CD14-positive monocyte (primary cell): ENCODE data around the gene ATP6V0A1. TPM values are rescaled to one million over a fixed set of nuclear protein-coding genes. Genes with fewer than 3 reads are reported as not detected.

Experiments used
- DNase-seq, 3 donors: peaks; one replicate each; pipeline ENCODE4 v3.0.0-alpha.2; 2011 to 2022
- H2AFZ ChIP-seq: 2 replicates; pipeline ENCODE4 v1.6.0; 2012; ENCODE audit warnings: mild to moderate bottlenecking, low read depth, low read length, inconsistent platforms; ENCODE audit not compliant: insufficient read depth, poor library complexity, severe bottlenecking
- H3K27ac ChIP-seq, 2 donors: 1 replicate in 1 of 2; 2 replicates in 1 of 2; pipeline ENCODE4 v1.5.1; 2012 to 2013; ENCODE audit warnings: low read length in 2 of 2, control low read depth in 1 of 2, inconsistent platforms in 1 of 2, low read depth in 1 of 2, mild to moderate bottlenecking in 1 of 2
- H3K27me3 ChIP-seq, 2 donors: one replicate each; pipeline versions ENCODE4 v1.6.0 to v1.6.1; 2011 to 2013; ENCODE audit warnings: low read length in 2 of 2; ENCODE audit not compliant: control insufficient read depth in 2 of 2, insufficient read depth in 2 of 2
- H3K36me3 ChIP-seq, 2 donors: replicated peaks in 1 of 2; 1 replicate in 1 of 2; 2 replicates in 1 of 2; pipeline versions ENCODE4 v1.5.1 to v1.6.1; 2012 to 2013; ENCODE audit warnings: low read length in 2 of 2, control low read depth in 1 of 2, inconsistent platforms in 1 of 2, mild to moderate bottlenecking in 1 of 2; ENCODE audit not compliant: insufficient read depth in 2 of 2, control insufficient read depth in 1 of 2
- H3K4me1 ChIP-seq, 2 donors: 1 replicate in 1 of 2; 2 replicates in 1 of 2; pipeline versions ENCODE4 v1.5.1 to v1.6.1; 2012 to 2013; ENCODE audit warnings: low read length in 2 of 2, control low read depth in 1 of 2, inconsistent platforms in 1 of 2, mild to moderate bottlenecking in 1 of 2, moderate library complexity in 1 of 2; ENCODE audit not compliant: insufficient read depth in 2 of 2, control insufficient read depth in 1 of 2
- H3K4me2 ChIP-seq: replicated peaks from 2 replicates; pipeline ENCODE3; 2012; ENCODE audit warnings: low read length, moderate library complexity, mild to moderate bottlenecking; ENCODE audit not compliant: poor library complexity, severe bottlenecking; ENCODE audit errors: extremely low read depth
- H3K4me3 ChIP-seq, 3 experiments: fragments of 200-600 bp in 1 of 3; sonication (generic) in 1 of 3; replicated peaks in 1 of 3; 1 replicate in 2 of 3; 2 replicates in 1 of 3; pipeline ENCODE4 v1.5.1; 2011 to 2013; ENCODE audit warnings: low read length in 3 of 3, mild to moderate bottlenecking in 3 of 3, control low read depth in 2 of 3, low read depth in 2 of 3, inconsistent platforms in 1 of 3, moderate library complexity in 1 of 3
- H3K79me2 ChIP-seq: 2 replicates; pipeline ENCODE4 v1.6.0; 2012; ENCODE audit warnings: mild to moderate bottlenecking, control low read depth, inconsistent platforms, low read length, moderate library complexity; ENCODE audit not compliant: insufficient read depth
- H3K9ac ChIP-seq: 2 replicates; pipeline ENCODE4 v1.6.0; 2017; ENCODE audit warnings: low read length, mild to moderate bottlenecking; ENCODE audit not compliant: insufficient read depth, poor library complexity, severe bottlenecking
- H3K9me3 ChIP-seq, 2 donors: replicated peaks in 1 of 2; 1 replicate in 1 of 2; 2 replicates in 1 of 2; pipeline versions ENCODE4 v1.5.1 to v1.6.1; 2012 to 2013; ENCODE audit warnings: low read length in 2 of 2, control low read depth in 1 of 2; ENCODE audit not compliant: control insufficient read depth in 1 of 2, insufficient read depth in 1 of 2
- H4K20me1 ChIP-seq: 2 replicates; pipeline ENCODE4 v1.6.0; 2012; ENCODE audit warnings: mild to moderate bottlenecking, low read length, control low read depth, moderate library complexity; ENCODE audit not compliant: insufficient read depth
- H3K27ac Mint-ChIP-seq, 7 donors: one replicate each; pipeline ENCODE4 v1.8.0; 2020; ENCODE audit warnings: mild to moderate bottlenecking in 7 of 7, mixed read lengths in 7 of 7, moderate library complexity in 6 of 7, inconsistent platforms in 2 of 7
- H3K27me3 Mint-ChIP-seq, 3 donors: one replicate each; pipeline ENCODE4 v1.8.0; 2021 to 2022; ENCODE audit warnings: low read depth in 3 of 3, mild to moderate bottlenecking in 3 of 3, mixed read lengths in 3 of 3, moderate library complexity in 3 of 3, inconsistent platforms in 1 of 3
- H3K36me3 Mint-ChIP-seq, 2 donors: one replicate each; pipeline ENCODE4 v1.8.0; 2020; ENCODE audit warnings: mixed read lengths in 2 of 2, inconsistent platforms in 1 of 2, mild to moderate bottlenecking in 1 of 2
- H3K4me1 Mint-ChIP-seq: one replicate; pipeline ENCODE4 v1.8.0; 2020; ENCODE audit warnings: mild to moderate bottlenecking, mixed read lengths
- H3K4me3 Mint-ChIP-seq, 2 donors: one replicate each; pipeline ENCODE4 v1.8.0; 2020; ENCODE audit warnings: mild to moderate bottlenecking in 2 of 2, mixed read lengths in 2 of 2, moderate library complexity in 1 of 2
- H3K9me3 Mint-ChIP-seq, 7 donors: one replicate each; pipeline ENCODE4 v1.8.0; 2020 to 2022; ENCODE audit warnings: mixed read lengths in 7 of 7, mild to moderate bottlenecking in 6 of 7, moderate library complexity in 6 of 7, inconsistent platforms in 2 of 7
- CTCF ChIP-seq: fragments of 200-600 bp; IDR thresholded peaks from one replicate; pipeline ENCODE4 v1.8.0; 2022; ENCODE audit warnings: antibody characterized with exemption, mild to moderate bottlenecking
- WGBS: methylation state at CpG from one replicate; pipeline ENCODE4 v1.1.5; 2013; ENCODE audit warnings: missing lambda C conversion rate; ENCODE audit not compliant: insufficient coverage; 5-methylcytosine and 5-hydroxymethylcytosine counted together
- intact Hi-C, 2 donors: fragments of 100-400 bp; cut with micrococcal nuclease; formaldehyde crosslinking; loops; one replicate each; pipeline versions ENCODE4 v1.15.0 to v1.15.1; 2023
- polyA plus RNA-seq, 3 donors: library from polyadenylated mRNA; depleted of rRNA in 1 of 3; unstranded in 2 of 3; stranded (reverse) in 1 of 3; fragments of 300-500 nt in 2 of 3; fragments of >200 nt in 1 of 3; fragmentation: Illumina TruSeq in 2 of 3; gene quantifications; 1 replicate in 2 of 3; 2 replicates in 1 of 3; pipeline ENCODE4 v1.2.3, GENCODE V29; 2012 to 2021

The ATP6V0A1 gene
- polyA plus RNA-seq, 3 donors, result 36.1 to 126 (median 55.1) TPM

DNA sequence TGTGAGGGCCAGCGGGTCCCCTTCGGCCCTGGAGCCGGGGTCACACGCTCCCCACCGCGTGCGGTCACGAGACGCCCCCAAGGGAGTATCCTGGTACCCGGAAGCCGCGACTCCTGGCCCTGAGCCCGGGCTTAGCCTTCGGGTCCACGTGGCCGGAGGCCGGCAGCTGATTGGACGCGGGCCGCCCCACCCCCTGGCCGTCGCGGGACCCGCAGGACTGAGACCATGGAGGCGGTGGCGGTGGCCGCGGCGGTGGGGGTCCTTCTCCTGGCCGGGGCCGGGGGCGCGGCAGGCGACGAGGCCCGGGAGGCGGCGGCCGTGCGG, 77.3 kb downstream of the ATP6V0A1 start, which contains the start of gene NAGLU:
TSS of gene NAGLU (plus strand) at position 194 of the 324 bp plus-strand sequence. CDS start at position 226, 32 bp downstream.
- Histone ChIP-seq H2AFZ (peak within 1 kb of the TSS; percentile 83), H3K4me3 (peak within 1 kb of the TSS; percentile 49 to 89 (median 75)), H3K4me2 (peak within 1 kb of the TSS; percentile 95), H4K20me1 (peaks cover 16% of the 10 kb centered on the region), H3K4me1 (peaks cover 27 to 36% of the 10 kb centered on the region in 2 donors), H3K79me2 (peaks cover 13% of the 10 kb centered on the region), H3K27me3 (no peaks in the 10 kb centered on the region), H3K9ac (peak within 1 kb of the TSS; percentile 72), H3K9me3 (no peaks in the 10 kb centered on the region), H3K36me3 (peaks cover 18 to 23% of the 10 kb centered on the region in 2 donors), H3K27ac (peak within 1 kb of the TSS; percentile 62 to 89)
- peak; percentile 6 for TF ChIP-seq CTCF
- peak within 1 kb of the TSS; percentile 80 to 88 for H3K4me3 Mint-ChIP-seq
- under 1% methylated on average over 40 of the region's 40 CpGs for WGBS
- intact Hi-C loops, result no loop called here
- H3K27me3 Mint-ChIP-seq, result peaks cover 0 to 6% (median 0%) of the 10 kb centered on the region in 3 donors
- peaks cover 17 to 30% of the 10 kb centered on the region in 2 donors for H3K36me3 Mint-ChIP-seq
- peaks cover 32% of the 10 kb centered on the region for H3K4me1 Mint-ChIP-seq
- peak; percentile 86 to 90 (median 88) for DNase-seq
- H3K27ac Mint-ChIP-seq, result peak within 1 kb of the TSS; percentile 61 to 95 (median 93)
- H3K9me3 Mint-ChIP-seq, result no peaks in the 10 kb centered on the region

GRCh38 chr17:42536372-42537155, 77.9 kb downstream of the ATP6V0A1 start:
- Mint-ChIP-seq H3K9me3 (no peaks in the 10 kb centered on the region), H3K27ac (peak overlapping the region in 6 of 7 donors; percentile 43 to 87 (median 54)), H3K27me3 (peaks cover 0 to 3% (median 0%) of the 10 kb centered on the region in 3 donors), H3K4me1 (peaks cover 29% of the 10 kb centered on the region), H3K36me3 (peaks cover 23 to 35% of the 10 kb centered on the region in 2 donors), H3K4me3 (peak overlapping the region; percentile 80 to 88)
- H3K27ac ChIP-seq, result peak overlapping the region in 1 of 2 donors; percentile 89
- peaks cover 25 to 32% of the 10 kb centered on the region in 2 donors for H3K4me1 ChIP-seq
- under 1% methylated on average over 52 of the region's 65 CpGs for WGBS
- H3K9me3 ChIP-seq, result no peaks in the 10 kb centered on the region
- H3K9ac ChIP-seq, result peak overlapping the region; percentile 72
- DNase-seq, result peak; percentile 39 to 50 (median 46)
- H4K20me1 ChIP-seq, result peaks cover 16% of the 10 kb centered on the region
- H3K79me2 ChIP-seq, result peaks cover 13% of the 10 kb centered on the region
- peaks cover 24 to 29% of the 10 kb centered on the region in 2 donors for H3K36me3 ChIP-seq
- peak overlapping the region; percentile 83 for H2AFZ ChIP-seq
- no peak for TF ChIP-seq CTCF
- H3K27me3 ChIP-seq, result no peaks in the 10 kb centered on the region
- intact Hi-C loops, result no loop called here
- H3K4me2 ChIP-seq, result peak overlapping the region; percentile 95
- H3K4me3 ChIP-seq, result peak overlapping the region; percentile 44 to 89 (median 75)
